Stimulated activated CD4-positive, alpha-beta T cell treated with anti-CD3 and anti-CD28 coated beads, Interleukin-2, amount 100 ng/mL, for 48 hours (primary cell): ENCODE measurements around the gene ZNF180.
"Not testable (repeated sequence)": the region's sequence is repeated elsewhere in the genome, so short reads cannot be mapped to it uniquely, and the experiment has no call there.

Source experiments
- DNase-seq, 2 donors: peaks; one replicate each; pipeline ENCODE4 v3.0.0-alpha.2; 2020

ZNF180 gene

DNA sequence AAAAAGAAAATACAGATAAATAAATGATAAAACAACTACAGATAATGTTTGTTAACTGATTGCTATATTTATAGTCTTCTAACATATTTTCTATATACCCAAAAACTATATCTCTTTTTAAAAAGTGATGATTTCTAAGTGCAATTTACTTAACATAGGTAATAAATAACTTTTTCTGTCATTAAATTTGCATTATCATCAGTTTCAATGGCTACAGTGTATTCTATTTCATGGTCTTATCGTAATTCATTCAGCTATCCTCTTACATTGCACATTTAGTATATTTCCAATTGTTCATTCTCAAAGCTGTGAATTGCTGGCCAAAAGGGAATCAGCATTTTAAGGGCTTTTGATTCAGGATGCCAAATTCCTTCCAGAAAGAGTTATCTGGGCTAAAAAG lies 3.6 kb downstream of the ZNF180 start:
- DNase-seq, result no peak

DNA sequence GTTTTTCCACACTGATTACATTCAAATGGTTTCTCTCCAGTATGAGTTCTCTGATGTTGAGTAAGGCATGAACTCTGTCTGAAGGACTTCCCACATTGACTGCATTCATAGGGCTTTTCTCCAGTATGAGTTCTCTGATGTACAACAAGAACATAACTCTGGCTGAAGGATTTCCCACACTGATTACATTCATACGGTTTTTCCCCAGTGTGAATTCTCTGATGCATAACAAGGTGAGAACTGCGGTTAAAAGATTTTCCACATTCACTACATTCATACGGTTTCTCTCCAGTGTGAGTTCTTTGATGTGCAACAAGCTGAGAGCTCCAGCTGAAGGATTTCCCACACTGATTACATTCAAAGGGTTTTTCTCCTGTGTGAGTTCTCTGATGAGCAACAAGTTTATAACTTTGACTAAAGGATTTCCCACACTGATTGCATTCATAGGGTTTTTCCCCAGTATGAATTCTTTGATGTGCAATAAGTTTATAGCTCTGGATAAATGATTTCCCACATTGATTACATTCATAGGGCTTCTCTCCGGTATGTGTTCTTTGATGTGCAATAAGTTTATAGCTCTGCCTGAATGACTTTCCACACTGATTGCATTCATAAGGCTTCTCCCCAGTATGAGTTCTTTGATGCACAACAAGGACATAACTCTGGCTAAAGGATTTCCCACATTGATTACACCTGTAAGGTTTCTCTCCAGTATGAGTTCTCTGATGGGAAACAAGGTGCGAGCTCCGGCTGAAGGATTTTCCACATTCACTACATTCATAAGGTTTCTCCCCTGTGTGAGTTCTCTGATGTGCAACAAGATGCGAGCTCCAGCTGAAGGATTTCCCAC lies 23.5 kb downstream of the ZNF180 start:
- no peak for DNase-seq

DNA sequence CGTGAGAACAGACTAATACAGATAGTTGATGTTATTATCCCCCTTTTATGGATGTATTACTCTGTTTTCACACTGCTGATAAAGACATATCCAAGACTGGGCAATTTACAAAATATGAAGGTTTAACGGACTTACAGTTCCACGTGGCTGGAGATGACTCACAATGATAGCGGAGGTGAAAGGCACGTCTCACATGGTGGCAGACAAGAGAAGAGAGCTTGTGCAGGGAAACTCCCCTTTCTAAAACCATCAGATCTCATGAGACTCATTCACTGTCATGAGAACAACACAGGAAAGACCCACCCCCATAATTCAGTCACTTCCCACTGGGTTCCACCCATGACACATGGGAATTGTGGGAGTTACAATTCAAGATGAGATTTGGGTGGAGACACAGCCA lies 31.6 kb downstream of the ZNF180 start:
- not testable (repeated sequence) for DNase-seq

DNA sequence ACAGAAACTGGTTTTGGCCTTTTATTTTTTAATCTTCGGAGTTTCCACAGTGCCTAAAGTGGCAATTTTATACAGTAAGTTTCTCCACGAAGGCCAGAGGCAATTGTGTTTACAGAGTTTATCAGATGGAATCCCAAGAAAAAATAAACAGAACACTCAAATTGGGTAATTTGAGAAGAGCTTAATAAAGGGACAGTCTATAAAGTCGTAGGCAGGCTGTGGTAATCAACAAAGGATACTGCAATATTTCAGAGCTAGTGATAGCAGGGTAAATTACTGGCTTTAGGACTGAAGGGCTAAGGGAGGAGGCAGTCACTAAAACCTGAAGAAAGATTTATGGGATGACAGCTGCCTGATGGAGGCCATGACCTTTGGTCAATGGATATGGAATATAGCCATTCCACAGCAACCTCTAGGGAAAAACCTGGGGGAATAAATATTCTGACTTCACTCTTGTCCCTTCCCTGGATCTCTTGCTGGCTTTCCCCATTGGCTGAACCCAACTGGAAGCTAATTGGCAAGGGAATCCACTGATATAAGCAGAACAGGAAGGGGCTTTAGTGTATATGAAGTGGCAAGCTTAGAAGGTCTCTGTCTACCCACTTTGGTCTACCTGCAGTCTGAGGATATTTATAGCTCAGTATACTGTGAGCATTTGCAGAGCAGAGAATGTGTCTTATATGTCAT lies 37.6 kb downstream of the ZNF180 start:
- DNase-seq, result not testable (repeated sequence)

DNA sequence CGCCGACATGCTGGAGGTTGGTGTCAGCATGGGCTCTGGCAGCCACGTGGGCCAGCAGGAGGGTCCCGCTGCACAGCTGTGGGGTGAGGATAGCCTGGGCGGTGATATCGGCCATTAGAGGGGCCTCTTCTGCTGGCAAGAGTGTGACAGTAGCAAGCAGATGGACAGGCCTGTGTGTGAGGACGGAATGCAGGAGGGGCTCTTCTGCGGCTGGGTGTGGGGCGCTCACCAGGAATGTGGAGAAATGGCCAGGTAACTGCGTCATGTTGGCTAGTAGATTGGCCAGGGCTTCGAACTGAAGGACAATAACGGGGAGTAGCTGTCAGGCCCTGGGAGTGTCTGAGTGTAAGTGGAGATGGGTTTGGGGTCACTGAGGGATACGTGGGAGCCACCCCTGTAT lies 44.3 kb downstream of the ZNF180 start:
- DNase-seq, result not testable (repeated sequence)

DNA sequence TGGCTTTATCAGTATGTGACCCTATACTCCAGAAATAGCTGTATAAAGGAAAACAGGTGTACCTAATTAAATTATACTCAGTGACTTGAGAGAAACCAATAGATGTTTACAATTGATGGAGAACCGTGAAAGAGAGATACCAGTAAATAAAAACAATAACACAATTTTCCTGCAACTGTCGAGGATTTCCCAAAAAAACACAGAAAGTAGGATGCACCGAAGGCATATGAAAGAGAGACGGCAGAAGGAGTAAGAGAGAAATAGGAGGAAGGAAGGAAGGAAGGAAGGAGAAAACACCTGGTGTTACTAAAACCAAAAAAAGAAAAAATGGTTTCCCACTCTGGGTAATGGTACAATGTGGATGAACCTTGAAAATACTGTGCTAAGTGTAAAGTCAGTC lies 45.2 kb downstream of the ZNF180 start:
- DNase-seq, result no peak

DNA sequence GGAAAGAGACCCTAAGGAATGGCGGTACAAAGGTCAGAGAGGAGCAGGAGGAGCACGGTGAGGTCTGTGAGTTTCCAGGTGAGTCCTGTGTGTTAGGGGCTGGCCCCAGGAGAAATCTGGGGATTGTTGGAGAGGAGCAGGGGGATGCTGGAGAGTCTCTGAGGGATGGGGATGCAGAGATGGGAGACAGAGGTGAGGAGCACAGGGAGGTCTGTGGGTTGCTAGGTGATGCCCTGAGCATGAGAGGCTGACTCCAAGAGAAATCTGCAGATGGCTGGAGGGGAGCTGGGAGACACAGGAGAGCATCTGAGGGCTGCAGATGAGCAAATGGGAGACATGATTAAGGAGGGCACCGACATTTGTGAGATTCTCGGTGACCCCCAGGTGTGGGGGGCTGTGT lies 48.0 kb downstream of the ZNF180 start:
- no peak for DNase-seq

DNA sequence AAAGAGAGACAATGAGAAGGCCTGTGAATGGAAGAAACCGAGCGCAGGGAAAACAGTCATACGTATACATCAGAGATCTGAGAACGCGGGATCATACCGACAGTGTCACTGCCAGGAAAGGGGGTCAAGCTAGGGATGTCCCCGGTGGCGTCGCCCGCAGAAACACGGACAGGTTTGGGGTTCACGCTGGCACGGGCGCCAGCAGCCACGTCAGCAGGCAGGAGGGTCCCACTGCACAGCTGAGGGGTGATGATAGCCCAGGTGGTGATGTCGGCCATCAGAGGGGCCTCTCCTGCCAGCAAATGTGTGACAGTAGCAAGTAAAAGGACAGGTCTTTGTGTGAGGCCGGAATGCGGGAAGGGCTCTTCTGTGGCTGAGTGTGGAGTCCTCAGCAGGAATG lies 48.6 kb downstream of the ZNF180 start:
- no peak for DNase-seq

DNA sequence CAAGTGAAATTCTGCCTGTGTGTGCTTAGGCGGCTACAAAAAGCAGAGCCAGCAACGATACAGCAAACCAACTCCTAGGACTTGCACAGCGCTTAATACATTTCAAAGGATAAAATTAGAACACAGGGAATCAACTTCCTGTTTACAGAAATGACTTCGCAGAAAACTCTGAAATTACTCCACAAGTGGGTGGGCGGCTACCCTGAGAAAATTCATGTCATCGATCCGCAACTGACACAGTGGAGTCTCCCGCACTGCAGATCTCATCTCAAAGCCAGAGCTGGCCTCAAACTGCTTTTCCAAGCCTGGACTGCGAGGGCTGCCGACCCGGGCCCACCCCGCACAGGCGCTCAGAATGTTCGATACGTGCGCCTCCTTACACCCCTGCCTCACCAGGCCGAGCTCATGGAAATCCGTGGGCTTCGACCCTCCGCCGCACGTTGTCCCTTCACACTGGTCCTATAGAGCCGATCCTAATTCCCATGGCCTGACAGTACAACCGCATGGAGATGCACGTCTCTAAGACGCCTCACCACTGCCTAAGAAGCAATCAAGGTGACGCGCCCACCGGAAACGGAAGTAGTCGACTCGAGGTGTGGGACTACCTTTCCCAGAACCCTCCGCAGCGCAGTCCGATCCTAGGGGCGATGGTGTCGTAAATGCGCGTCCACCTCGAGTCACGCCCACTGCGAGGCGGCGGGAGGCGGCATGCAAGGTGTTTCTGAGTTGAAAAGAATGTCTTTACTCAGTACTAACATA lies 52.2 kb downstream of the ZNF180 start, which contains the start of gene ZNF229:
Gene ZNF229, minus strand, starts transcription at position 557 of the 759 bp plus-strand sequence. CDS start 5,625 bp downstream, outside the sequence.
- DNase-seq, result peak; percentile 45 to 51

DNA sequence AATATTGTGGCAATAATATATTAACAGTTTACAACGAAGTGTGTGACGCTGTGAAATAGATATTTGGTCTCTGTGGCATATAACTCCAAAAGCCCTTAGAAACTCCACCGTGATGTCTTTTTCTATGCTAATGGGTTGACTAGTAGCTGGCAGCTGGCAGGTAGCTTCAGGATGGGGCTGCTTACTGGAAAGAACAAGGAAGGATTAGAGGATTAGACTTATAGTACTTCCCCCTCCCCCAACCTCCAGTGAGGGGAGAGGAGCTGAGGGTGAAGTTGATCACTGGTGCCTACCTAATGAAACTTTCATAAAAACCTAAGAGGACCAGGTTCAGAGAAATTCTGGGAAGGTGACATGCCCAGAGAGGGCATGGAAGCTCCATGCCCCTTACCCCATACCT lies 61.9 kb downstream of the ZNF180 start:
- no peak for DNase-seq

DNA sequence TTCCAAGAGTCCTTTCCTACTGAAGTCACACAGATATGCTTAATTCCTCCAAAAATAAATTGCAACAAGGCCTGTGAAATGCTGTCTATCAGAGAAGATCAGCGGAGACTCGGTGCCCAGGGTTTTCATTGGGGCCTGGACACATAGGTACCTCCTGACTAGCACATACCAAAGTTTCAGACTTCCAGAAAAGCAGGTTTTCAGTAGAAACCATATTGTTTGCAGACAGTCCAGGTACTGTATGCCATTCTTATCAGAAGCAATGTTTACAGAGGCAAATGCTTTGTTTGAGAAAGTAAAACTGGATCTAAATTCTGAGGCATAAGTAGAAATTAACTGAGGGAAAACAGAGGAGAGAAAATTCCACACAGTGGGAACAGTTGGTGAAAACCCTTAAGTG lies 64.9 kb downstream of the ZNF180 start:
- DNase-seq, result no peak

DNA sequence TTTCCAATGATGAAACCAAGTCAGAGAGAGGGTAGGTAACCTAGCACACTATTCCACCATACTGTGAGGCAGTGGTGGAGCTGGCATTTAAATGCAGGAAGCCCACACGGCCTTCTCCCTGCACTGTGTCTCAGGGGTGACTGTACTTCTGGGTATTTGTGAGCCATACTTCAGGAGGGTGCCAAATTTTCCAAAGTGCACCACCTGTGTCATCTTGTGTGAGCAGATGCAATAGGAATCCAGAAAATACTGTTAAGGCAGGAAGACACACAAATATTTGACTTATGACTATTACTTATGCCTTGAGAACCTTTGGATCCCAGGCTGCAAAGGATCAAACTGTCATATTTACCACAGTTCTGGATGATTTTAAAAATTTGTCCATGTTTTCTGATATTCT lies 69.4 kb downstream of the ZNF180 start:
- no peak for DNase-seq
